ENCODE data around the gene PTGER1.

GRCh38 chr19:14430712-14431111, 44.4 kb downstream of the PTGER1 start:
- TF ChIP-seq CTCF (optimal IDR thresholded peaks at IDR 0.05 in 1 of 3, IDR thresholded peaks at IDR 0.05 in 1 of 3, conservative IDR thresholded peaks at IDR 0.05 in 1 of 3; ENCODE audit: extremely low read depth in 1 of 3, insufficient read depth in 2 of 3, low read length in 3 of 3) = no peak
- TF ChIP-seq EZH2 (IDR thresholded peaks at IDR 0.05; ENCODE audit: low read length) = no peak

Data from keratinocyte (primary cell).